Renal cortex interstitium (tissue), 11 donors: ENCODE results near the gene ZYX. TPM values are rescaled to one million over a fixed set of nuclear protein-coding genes. Genes with fewer than 3 reads are reported as not detected.

Source experiments
- DNase-seq, 11 donors: peaks; one replicate each; pipeline ENCODE4 v3.0.0-alpha.2; 2013; ENCODE audit warnings: low read depth in 9 of 11, low spot score in 4 of 11; ENCODE audit errors: extremely low read depth in 1 of 11
- polyA plus RNA-seq, 3 donors: library from polyadenylated mRNA; unstranded; fragments of 120-200 nt; gene quantifications; one replicate each; pipeline ENCODE4 v1.2.1, GENCODE V29; 2013; ENCODE audit not compliant: insufficient read length in 3 of 3

Gene ZYX
- polyA plus RNA-seq, 3 donors, result 70.1 to 96.0 (median 92.8) TPM

- no peak for DNase-seq
These were observed 50.0 kb downstream of the ZYX start for GRCh38 chr7:143431109-143431508.

GRCh38 chr7:143433759-143434158, 52.6 kb downstream of the ZYX start:
- no peak for DNase-seq

GRCh38 chr7:143434660-143435059, 53.5 kb downstream of the ZYX start:
- DNase-seq, result no peak

- DNase-seq, result no peak
These were observed 54.1 kb downstream of the ZYX start for GRCh38 chr7:143435266-143435665.

- DNase-seq, result no peak
These were observed 55.3 kb downstream of the ZYX start for GRCh38 chr7:143436325-143436946.

GRCh38 chr7:143437578-143437977, 56.4 kb downstream of the ZYX start:
- DNase-seq, result no peak

GRCh38 chr7:143439866-143440265, 58.7 kb downstream of the ZYX start:
- no peak for DNase-seq

Other genes starting within 250 kb of the ZYX start
- not detected for gene PIP, start 249.3 kb upstream of the ZYX start, polyA plus RNA-seq
- gene TAS2R39, start 197.9 kb upstream of the ZYX start, polyA plus RNA-seq, result not detected
- not detected for gene TAS2R40, start 159.3 kb upstream of the ZYX start, polyA plus RNA-seq
- gene GSTK1, start 117.9 kb upstream of the ZYX start, polyA plus RNA-seq, result 100 to 1,000 TPM; 182 to 219 (median 191) TPM
- 10 to 100 TPM; 48.7 to 58.1 (median 55.9) TPM for gene TMEM139, start 96.4 kb upstream of the ZYX start, polyA plus RNA-seq
- 10 to 100 TPM; 47.5 to 58.4 (median 53.1) TPM for gene CASP2, start 93.0 kb upstream of the ZYX start, polyA plus RNA-seq
- under 1 TPM; 0.15 to 0.23 (median 0.20) TPM for gene CLCN1, start 65.2 kb upstream of the ZYX start, polyA plus RNA-seq
- gene FAM131B, start 18.6 kb upstream of the ZYX start, polyA plus RNA-seq, result 1 to 10 TPM; 2.6 to 2.7 (median 2.6) TPM
- gene EPHA1, start 27.5 kb downstream of the ZYX start, polyA plus RNA-seq, result 10 to 100 TPM; 18.3 to 19.6 (median 18.9) TPM
- not detected for gene TAS2R60, start 62.1 kb downstream of the ZYX start, polyA plus RNA-seq
- gene TAS2R41, start 96.5 kb downstream of the ZYX start, polyA plus RNA-seq, result not detected
- 1 to 10 TPM in 2 of 3 donors, under 1 TPM in 1; 0.43 to 1.7 (median 1.5) TPM for gene CTAGE15, start 190.5 kb downstream of the ZYX start, polyA plus RNA-seq
- 1 to 10 TPM; 2.3 to 3.8 (median 3.0) TPM for gene TCAF2, start 239.6 kb downstream of the ZYX start, polyA plus RNA-seq